SH-SY5Y (cell line): Measurements from ENCODE around the gene COMMD4.

ENCODE experiments used
- GATA2 ChIP-seq: IDR thresholded peaks from 2 replicates; pipeline ENCODE4 v1.6.1; 2011; ENCODE audit warnings: mild to moderate bottlenecking, low read depth, low read length
- GATA3 ChIP-seq: IDR thresholded peaks from 2 replicates; pipeline ENCODE4 v1.6.1; 2011; ENCODE audit warnings: low read depth, mild to moderate bottlenecking, low read length, moderate library complexity

DNA sequence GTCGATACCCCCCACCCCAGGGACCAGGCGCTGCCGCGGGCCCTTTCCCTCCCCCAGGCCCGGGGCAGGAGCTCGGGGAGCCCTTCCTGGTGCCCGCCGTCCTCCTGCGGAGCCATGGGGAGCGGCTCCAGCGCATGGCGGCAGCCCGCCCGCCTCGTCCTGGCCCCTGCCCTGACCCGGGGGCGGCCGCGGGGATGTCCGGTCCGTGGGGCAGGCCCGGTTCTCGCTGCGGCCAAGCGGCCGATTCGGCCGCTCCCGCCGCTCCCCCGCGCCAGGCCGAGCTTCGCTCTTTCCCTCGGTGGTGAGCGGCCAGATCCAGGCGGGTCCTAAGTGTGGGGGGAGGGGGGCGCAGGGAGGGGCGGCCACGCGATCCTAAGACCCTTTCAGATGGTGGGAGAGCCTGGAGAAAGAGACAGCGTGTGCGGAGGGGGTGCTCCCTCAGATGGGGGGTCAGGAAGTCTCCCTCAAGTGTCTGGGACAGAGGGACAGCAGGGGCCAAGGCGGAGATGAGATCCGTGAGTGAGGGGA, 12.2 kb downstream of the COMMD4 start:
- TF ChIP-seq GATA2, result no peak
- TF ChIP-seq GATA3, result no peak
